HEK293 (cell line): ENCODE data around the gene PCDH15.

ENCODE experiments used
- SCRT2 ChIP-seq: fragments of 450-650 bp; formaldehyde crosslinking; IDR thresholded peaks from 2 replicates; pipeline ENCODE4 v1.5.1; 2016; ENCODE audit warnings: missing biosample characterization, missing genetic modification characterization
- TCF7L2 ChIP-seq: IDR thresholded peaks from 2 replicates; pipeline ENCODE4 v1.6.1; 2011; ENCODE audit warnings: low read depth, mild to moderate bottlenecking, inconsistent platforms, low read length, moderate library complexity, borderline replicate concordance
- ZNF112 ChIP-seq: fragments of 450-650 bp; formaldehyde crosslinking; IDR thresholded peaks from 2 replicates; pipeline ENCODE4 v1.5.0; 2017; ENCODE audit warnings: missing biosample characterization, missing genetic modification characterization
- ZNF37A ChIP-seq: fragments of 450-650 bp; IDR thresholded peaks from 2 replicates; pipeline ENCODE4 v1.5.1; 2018; ENCODE audit warnings: missing biosample characterization, missing genetic modification characterization
- ZNF426 ChIP-seq: fragments of 450-650 bp; formaldehyde crosslinking; IDR thresholded peaks from 2 replicates; pipeline ENCODE4 v1.5.1; 2017; ENCODE audit warnings: missing biosample characterization, missing genetic modification characterization, mild to moderate bottlenecking, inconsistent platforms, moderate library complexity
- ZNF510 ChIP-seq: fragments of 450-650 bp; formaldehyde crosslinking; IDR thresholded peaks from 2 replicates; pipeline ENCODE4 v1.5.1; 2018; ENCODE audit warnings: mild to moderate bottlenecking, missing genetic modification characterization, missing biosample characterization; ENCODE audit not compliant: insufficient replicate concordance
- TF ChIP-seq, protein P1 (sequence below): fragments of 450-650 bp; formaldehyde crosslinking; IDR thresholded peaks from 2 replicates; pipeline ENCODE4 v1.5.1; 2016; ENCODE audit warnings: missing biosample characterization, missing genetic modification characterization, low read depth
- TF ChIP-seq, protein P2 (sequence below): fragments of 450-650 bp; formaldehyde crosslinking; IDR thresholded peaks from 2 replicates; pipeline ENCODE4 v1.5.1; 2016; ENCODE audit warnings: missing biosample characterization, missing genetic modification characterization
- TF ChIP-seq, protein P3 (sequence below): fragments of 450-650 bp; formaldehyde crosslinking; IDR thresholded peaks from 2 replicates; pipeline ENCODE4 v1.5.1; 2016; ENCODE audit warnings: missing biosample characterization, missing genetic modification characterization, low read depth
- TF ChIP-seq, protein P4 (sequence below): fragments of 450-650 bp; formaldehyde crosslinking; IDR thresholded peaks from 2 replicates; pipeline ENCODE4 v1.5.1; 2017; ENCODE audit warnings: missing biosample characterization, missing genetic modification characterization
- TF ChIP-seq, protein P5 (sequence below): fragments of 450-650 bp; formaldehyde crosslinking; IDR thresholded peaks from 2 replicates; pipeline ENCODE4 v1.5.1; 2016; ENCODE audit warnings: missing biosample characterization, missing genetic modification characterization

DNA sequence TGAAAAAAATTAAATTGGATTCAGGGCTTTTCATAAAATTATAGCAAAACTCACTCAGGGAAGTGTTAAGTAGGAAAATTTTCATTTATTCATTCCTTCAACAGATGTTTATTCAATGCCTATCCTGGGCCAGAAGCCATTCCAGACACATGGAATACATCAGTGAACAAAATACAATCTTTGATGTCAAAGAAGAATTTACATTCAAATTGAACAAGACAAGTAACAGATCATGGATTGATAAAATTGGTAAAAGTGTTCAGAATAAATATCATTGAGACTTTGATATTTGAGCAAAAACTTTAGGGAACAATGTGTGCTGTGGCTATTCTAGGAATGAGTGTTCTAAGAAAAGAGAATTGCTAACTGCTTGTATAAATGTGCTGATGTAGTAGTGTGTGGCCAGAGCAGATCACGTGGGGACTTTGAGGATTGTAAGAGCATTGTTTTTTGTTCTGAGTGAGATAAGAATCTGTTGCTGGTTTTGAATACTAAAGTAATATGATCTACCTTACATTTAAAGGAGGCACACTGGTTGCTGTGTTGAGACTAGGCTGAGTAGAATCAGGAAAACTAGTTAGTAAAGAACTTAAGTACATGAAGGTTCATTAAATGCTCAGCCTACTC is 957.2 kb downstream of the PCDH15 start:
- TF ChIP-seq, protein P1, sequence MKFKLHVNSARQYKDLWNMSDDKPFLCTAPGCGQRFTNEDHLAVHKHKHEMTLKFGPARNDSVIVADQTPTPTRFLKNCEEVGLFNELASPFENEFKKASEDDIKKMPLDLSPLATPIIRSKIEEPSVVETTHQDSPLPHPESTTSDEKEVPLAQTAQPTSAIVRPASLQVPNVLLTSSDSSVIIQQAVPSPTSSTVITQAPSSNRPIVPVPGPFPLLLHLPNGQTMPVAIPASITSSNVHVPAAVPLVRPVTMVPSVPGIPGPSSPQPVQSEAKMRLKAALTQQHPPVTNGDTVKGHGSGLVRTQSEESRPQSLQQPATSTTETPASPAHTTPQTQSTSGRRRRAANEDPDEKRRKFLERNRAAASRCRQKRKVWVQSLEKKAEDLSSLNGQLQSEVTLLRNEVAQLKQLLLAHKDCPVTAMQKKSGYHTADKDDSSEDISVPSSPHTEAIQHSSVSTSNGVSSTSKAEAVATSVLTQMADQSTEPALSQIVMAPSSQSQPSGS: no peak
- TF ChIP-seq ZNF426 (tag by site-specific recombination): no peak
- no peak for TF ChIP-seq ZNF37A
- TF ChIP-seq, protein P2, sequence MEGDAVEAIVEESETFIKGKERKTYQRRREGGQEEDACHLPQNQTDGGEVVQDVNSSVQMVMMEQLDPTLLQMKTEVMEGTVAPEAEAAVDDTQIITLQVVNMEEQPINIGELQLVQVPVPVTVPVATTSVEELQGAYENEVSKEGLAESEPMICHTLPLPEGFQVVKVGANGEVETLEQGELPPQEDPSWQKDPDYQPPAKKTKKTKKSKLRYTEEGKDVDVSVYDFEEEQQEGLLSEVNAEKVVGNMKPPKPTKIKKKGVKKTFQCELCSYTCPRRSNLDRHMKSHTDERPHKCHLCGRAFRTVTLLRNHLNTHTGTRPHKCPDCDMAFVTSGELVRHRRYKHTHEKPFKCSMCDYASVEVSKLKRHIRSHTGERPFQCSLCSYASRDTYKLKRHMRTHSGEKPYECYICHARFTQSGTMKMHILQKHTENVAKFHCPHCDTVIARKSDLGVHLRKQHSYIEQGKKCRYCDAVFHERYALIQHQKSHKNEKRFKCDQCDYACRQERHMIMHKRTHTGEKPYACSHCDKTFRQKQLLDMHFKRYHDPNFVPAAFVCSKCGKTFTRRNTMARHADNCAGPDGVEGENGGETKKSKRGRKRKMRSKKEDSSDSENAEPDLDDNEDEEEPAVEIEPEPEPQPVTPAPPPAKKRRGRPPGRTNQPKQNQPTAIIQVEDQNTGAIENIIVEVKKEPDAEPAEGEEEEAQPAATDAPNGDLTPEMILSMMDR (tag by site-specific recombination): no peak
- TF ChIP-seq ZNF112 (tag by site-specific recombination): no peak
- TF ChIP-seq, protein P3, sequence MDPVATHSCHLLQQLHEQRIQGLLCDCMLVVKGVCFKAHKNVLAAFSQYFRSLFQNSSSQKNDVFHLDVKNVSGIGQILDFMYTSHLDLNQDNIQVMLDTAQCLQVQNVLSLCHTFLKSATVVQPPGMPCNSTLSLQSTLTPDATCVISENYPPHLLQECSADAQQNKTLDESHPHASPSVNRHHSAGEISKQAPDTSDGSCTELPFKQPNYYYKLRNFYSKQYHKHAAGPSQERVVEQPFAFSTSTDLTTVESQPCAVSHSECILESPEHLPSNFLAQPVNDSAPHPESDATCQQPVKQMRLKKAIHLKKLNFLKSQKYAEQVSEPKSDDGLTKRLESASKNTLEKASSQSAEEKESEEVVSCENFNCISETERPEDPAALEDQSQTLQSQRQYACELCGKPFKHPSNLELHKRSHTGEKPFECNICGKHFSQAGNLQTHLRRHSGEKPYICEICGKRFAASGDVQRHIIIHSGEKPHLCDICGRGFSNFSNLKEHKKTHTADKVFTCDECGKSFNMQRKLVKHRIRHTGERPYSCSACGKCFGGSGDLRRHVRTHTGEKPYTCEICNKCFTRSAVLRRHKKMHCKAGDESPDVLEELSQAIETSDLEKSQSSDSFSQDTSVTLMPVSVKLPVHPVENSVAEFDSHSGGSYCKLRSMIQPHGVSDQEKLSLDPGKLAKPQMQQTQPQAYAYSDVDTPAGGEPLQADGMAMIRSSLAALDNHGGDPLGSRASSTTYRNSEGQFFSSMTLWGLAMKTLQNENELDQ (tag by site-specific recombination): no peak
- TF ChIP-seq ZNF510 (tag by site-specific recombination): no peak
- TF ChIP-seq, protein P4, sequence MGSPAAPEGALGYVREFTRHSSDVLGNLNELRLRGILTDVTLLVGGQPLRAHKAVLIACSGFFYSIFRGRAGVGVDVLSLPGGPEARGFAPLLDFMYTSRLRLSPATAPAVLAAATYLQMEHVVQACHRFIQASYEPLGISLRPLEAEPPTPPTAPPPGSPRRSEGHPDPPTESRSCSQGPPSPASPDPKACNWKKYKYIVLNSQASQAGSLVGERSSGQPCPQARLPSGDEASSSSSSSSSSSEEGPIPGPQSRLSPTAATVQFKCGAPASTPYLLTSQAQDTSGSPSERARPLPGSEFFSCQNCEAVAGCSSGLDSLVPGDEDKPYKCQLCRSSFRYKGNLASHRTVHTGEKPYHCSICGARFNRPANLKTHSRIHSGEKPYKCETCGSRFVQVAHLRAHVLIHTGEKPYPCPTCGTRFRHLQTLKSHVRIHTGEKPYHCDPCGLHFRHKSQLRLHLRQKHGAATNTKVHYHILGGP (tag by site-specific recombination): no peak
- no peak for TF ChIP-seq TCF7L2
- TF ChIP-seq, protein P5, sequence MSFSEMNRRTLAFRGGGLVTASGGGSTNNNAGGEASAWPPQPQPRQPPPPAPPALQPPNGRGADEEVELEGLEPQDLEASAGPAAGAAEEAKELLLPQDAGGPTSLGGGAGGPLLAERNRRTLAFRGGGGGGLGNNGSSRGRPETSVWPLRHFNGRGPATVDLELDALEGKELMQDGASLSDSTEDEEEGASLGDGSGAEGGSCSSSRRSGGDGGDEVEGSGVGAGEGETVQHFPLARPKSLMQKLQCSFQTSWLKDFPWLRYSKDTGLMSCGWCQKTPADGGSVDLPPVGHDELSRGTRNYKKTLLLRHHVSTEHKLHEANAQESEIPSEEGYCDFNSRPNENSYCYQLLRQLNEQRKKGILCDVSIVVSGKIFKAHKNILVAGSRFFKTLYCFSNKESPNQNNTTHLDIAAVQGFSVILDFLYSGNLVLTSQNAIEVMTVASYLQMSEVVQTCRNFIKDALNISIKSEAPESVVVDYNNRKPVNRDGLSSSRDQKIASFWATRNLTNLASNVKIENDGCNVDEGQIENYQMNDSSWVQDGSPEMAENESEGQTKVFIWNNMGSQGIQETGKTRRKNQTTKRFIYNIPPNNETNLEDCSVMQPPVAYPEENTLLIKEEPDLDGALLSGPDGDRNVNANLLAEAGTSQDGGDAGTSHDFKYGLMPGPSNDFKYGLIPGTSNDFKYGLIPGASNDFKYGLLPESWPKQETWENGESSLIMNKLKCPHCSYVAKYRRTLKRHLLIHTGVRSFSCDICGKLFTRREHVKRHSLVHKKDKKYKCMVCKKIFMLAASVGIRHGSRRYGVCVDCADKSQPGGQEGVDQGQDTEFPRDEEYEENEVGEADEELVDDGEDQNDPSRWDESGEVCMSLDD (tag by site-specific recombination): no peak
- TF ChIP-seq SCRT2 (tag by site-specific recombination): no peak
